ENCODE results near the gene SEC24D.

- TF ChIP-seq CTCF (conservative IDR thresholded peaks at IDR 0.05; ENCODE audit: low read depth, low read length) (no peak), EZH2 (IDR thresholded peaks at IDR 0.05; ENCODE audit: borderline replicate concordance, low read depth, low read length, poor library complexity, severe bottlenecking) (no peak)
Observed at GRCh38 chr4:118721752-118722151, 114.2 kb downstream of the SEC24D start.

Measured in A673 (cell line).